ENCODE results near the gene VPS41.

DNA sequence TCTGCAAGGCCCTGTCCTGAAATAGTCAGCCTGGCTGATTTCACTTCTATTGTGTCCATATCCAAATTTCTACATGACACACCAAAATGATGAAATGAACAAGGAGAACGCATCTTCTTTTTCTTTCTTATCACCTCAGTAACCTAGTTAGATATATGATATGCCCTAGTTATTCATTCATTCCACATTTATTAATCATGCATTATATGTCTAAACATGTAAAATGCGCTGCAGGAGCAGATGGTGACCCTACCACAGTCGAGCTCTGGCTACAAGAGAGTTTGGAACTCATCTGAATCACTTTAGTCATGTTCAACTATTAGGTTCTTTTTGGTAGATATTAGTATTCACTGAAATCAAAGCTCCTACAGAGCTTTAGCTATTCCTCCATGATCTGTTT is 31.8 kb upstream of the VPS41 start:
- TF ChIP-seq TAF1 (IDR thresholded peaks at IDR 0.05; ENCODE audit: low read depth, low read length): no peak
- no peak for TF ChIP-seq POLR2A (IDR thresholded peaks at IDR 0.05; ENCODE audit: low read depth, low read length)
- TF ChIP-seq POLR2AphosphoS5 (IDR thresholded peaks at IDR 0.05; ENCODE audit: low read depth, low read length): no peak
- no peak for TF ChIP-seq SPI1 (IDR thresholded peaks at IDR 0.05; ENCODE audit: low read depth, low read length)

Data from GM12891 (cell line).